Right lobe of liver (tissue), 4 donors: ENCODE measurements around the gene SPATA9.
A peak's percentile ranks its signal among the peaks of the same experiment; 100 is the strongest.

Source experiments
- POLR2A ChIP-seq: fragments of 450-650 bp; IDR thresholded peaks from one replicate; pipeline ENCODE4 v1.6.1; 2017; ENCODE audit warnings: antibody characterized with exemption, mild to moderate bottlenecking
- TF ChIP-seq, protein P1 (sequence below), 4 donors: fragments of 200-600 bp in 3 of 4; fragments of 450-650 bp in 1 of 4; IDR thresholded peaks; one replicate each; pipeline versions ENCODE4 v1.5.1 to v1.8.0; 2016 to 2022; ENCODE audit warnings: antibody characterized with exemption in 4 of 4, mild to moderate bottlenecking in 2 of 4
- donor health status: DM: no; HTN: no; CAD: no.
- donor health status: DM: no; HTN: no; CAD: no.
- donor health status: DM: no; HTN: yes; CAD: no.

DNA sequence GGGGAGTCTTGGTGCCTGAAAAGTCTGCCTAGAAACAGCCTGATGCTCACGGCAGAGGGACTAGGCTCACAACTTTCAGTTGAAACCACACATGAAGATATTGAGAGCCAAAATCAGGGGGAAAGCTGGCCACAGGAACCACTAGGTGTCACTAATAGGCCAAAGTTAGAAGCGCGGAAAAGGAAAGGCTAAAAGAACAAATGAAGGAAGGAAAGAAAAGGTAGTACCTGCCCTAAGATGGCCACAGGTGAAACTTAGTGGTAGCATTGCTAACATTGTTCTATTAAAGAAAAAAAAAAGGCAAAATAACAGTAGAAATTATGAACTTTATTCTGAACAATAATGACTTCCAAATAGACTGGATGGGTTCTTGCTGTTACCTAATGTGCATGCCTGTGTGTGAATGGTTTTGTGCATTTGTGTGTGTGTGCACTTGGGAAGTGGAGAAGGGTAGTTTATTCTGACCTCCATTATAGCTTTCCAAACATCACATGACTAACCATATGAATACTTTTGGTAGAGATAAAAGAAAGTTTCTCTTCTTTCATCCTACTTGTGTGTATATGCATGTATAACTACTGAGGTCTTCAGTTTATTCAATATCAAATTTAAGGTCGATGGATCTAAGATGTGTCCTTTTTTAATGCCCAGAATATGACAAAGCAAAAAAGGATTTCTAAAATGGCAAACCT, 38.3 kb downstream of the SPATA9 start:
- TF ChIP-seq, protein P1, sequence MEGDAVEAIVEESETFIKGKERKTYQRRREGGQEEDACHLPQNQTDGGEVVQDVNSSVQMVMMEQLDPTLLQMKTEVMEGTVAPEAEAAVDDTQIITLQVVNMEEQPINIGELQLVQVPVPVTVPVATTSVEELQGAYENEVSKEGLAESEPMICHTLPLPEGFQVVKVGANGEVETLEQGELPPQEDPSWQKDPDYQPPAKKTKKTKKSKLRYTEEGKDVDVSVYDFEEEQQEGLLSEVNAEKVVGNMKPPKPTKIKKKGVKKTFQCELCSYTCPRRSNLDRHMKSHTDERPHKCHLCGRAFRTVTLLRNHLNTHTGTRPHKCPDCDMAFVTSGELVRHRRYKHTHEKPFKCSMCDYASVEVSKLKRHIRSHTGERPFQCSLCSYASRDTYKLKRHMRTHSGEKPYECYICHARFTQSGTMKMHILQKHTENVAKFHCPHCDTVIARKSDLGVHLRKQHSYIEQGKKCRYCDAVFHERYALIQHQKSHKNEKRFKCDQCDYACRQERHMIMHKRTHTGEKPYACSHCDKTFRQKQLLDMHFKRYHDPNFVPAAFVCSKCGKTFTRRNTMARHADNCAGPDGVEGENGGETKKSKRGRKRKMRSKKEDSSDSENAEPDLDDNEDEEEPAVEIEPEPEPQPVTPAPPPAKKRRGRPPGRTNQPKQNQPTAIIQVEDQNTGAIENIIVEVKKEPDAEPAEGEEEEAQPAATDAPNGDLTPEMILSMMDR (IDR thresholded peaks at IDR 0.05), result peak; percentile 76 to 81 (median 78)
- TF ChIP-seq POLR2A, result peak; percentile 32
